22Rv1 (cell line): ENCODE data around the gene CAPN12.

Source experiments
- CTCF ChIP-seq: fragments of 450-650 bp; IDR thresholded peaks from 2 replicates; pipeline ENCODE4 v1.5.1; 2017; ENCODE audit warnings: mild to moderate bottlenecking
- ZFX ChIP-seq: fragments of 450-650 bp; IDR thresholded peaks from 2 replicates; pipeline ENCODE4 v1.6.1; 2017; ENCODE audit warnings: antibody characterized with exemption, borderline replicate concordance

GRCh38 chr19:38682872-38683392 lies 61.3 kb downstream of the CAPN12 start:
- no peak for TF ChIP-seq CTCF
- no peak for TF ChIP-seq ZFX
